Heart right ventricle (tissue), 16 donors: Measurements from ENCODE around the gene KRTAP9-2. TPM values are rescaled to one million over a fixed set of nuclear protein-coding genes. Genes with fewer than 3 reads are reported as not detected.
"Not testable (repeated sequence)": the region's sequence is repeated elsewhere in the genome, so short reads cannot be mapped to it uniquely, and the experiment has no call there.

ENCODE experiments used
- ATAC-seq, 8 donors: fragments of 200-7000 bp; cut with Tn5 transposase; one replicate each; pipeline ENCODE4 v1.9.1; 2020; ENCODE audit warnings: mild to moderate bottlenecking in 8 of 8, moderate library complexity in 8 of 8, moderate number of reproducible peaks in 1 of 8
- DNase-seq, 2 donors: peaks; one replicate each; pipeline ENCODE4 v3.0.0-alpha.2; 2020
- H3K27ac ChIP-seq, 10 donors: fragments of 200-600 bp; sonication (generic) in 2 of 10; one replicate each; pipeline versions ENCODE4 v1.5.0 to v1.8.0; 2020 to 2022; ENCODE audit warnings: mild to moderate bottlenecking in 3 of 10
- H3K27me3 ChIP-seq, 7 donors: fragments of 200-600 bp; one replicate each; pipeline ENCODE4 v1.8.0; 2021 to 2022; ENCODE audit warnings: mild to moderate bottlenecking in 2 of 7
- H3K36me3 ChIP-seq, 9 donors: fragments of 200-600 bp; sonication (generic) in 1 of 9; one replicate each; pipeline versions ENCODE4 v1.5.0 to v1.8.0; 2020 to 2022; ENCODE audit warnings: mild to moderate bottlenecking in 2 of 9
- H3K4me1 ChIP-seq, 9 donors: fragments of 200-600 bp; sonication (generic) in 1 of 9; one replicate each; pipeline versions ENCODE4 v1.5.0 to v1.8.0; 2020 to 2022; ENCODE audit warnings: mild to moderate bottlenecking in 4 of 9
- H3K4me3 ChIP-seq, 10 donors: fragments of 200-600 bp; sonication (generic) in 2 of 10; one replicate each; pipeline versions ENCODE4 v1.5.0 to v1.8.0; 2020 to 2022; ENCODE audit warnings: mild to moderate bottlenecking in 7 of 10, moderate library complexity in 2 of 10
- H3K9me3 ChIP-seq, 11 donors: fragments of 200-600 bp in 10 of 11; sonication (generic) in 2 of 11; one replicate each; pipeline versions ENCODE4 v1.5.0 to v1.8.0; 2013 to 2022; ENCODE audit warnings: mild to moderate bottlenecking in 2 of 11, control low read depth in 1 of 11, moderate library complexity in 1 of 11
- CTCF ChIP-seq, 9 donors: fragments of 200-600 bp; sonication (generic) in 2 of 9; IDR thresholded peaks; one replicate each; pipeline versions ENCODE4 v1.5.0 to v1.8.0; 2021 to 2022; ENCODE audit warnings: antibody characterized with exemption in 9 of 9, mild to moderate bottlenecking in 5 of 9, moderate library complexity in 1 of 9
- WGBS, 2 donors: extraction: QIAGEN DNeasy Blood & Tissue Kit; methylation state at CpG; one replicate each; pipeline ENCODE4 v1.1.7; 2013; ENCODE audit warnings: inconsistent platforms in 1 of 2; 5-methylcytosine and 5-hydroxymethylcytosine counted together
- intact Hi-C, 10 donors: fragments of 100-400 bp; cut with DNase I; formaldehyde crosslinking; loops; one replicate each; pipeline versions ENCODE4 v1.11.1 to v1.14.2; 2022
- polyA plus RNA-seq, 2 donors: library from polyadenylated mRNA; stranded (reverse); fragments of 200-250 nt; gene quantifications; one replicate each; pipeline ENCODE4 v1.2.3, GENCODE V29; 2013
- total RNA-seq, 10 donors: library from RNA; stranded (reverse); fragmentation: NEBNext Ultra II Directional in 3 of 10; extraction: Animal tissue kit (Norgen Biotek cat#: 25700) in 3 of 10; gene quantifications; one replicate each; pipeline versions ENCODE4 v1.2.1 to v1.2.4, GENCODE V29; 2021 to 2023
- donor health status: Arrhythmogenic right ventricular cardiomyopathy.
- donor health status: ischemic (EF 13 %, LVEDD 7.1; RV severe dilation, severe dysfunction).
- donor health status: healthy with polysubstance abuse.
- donor health status: DM: no; HTN: yes; CAD: no.
- donor health status: DM: no; HTN: no; CAD: no.
- donor health status: ischemic (EF 25% LVEDD 6.9; RV normal size, moderate dysfunction).
- donor health status: ischemic (EF 25% LVEDD 5.7; RV mildly dilated, moderate dysfunction).
- donor health status: healthy.
- donor health status: DM: yes; HTN: yes; CAD: no.
- donor health status: Ischemic cardiomyopathy.
- donor health status: ischemic (EF 35%, LVEDD 5.7; RV mildly dilated, moderate dysfunction).
- donor health status: nonischemic (EF 11% LVEDD 7.7; RV severe dilation, severe dysfunction).
- donor health status: DM: yes; HTN: yes; CAD: no.
- donor health status: PGD.
- donor health status: ischemic (EF 29% LVEDD 5.4; RV normal size, mild dysfunction).
- donor health status: nonischemic (EF 23%, LVEDD 6.1; RV moderate dilation, normal function).

Gene KRTAP9-2
- total and polyA plus RNA-seq, 12 donors: not detected

- Histone ChIP-seq H3K4me3 (no peak overlapping the region), H3K27ac (no peak overlapping the region), H3K9me3 (no peaks in the 10 kb centered on the region), H3K4me1 (no peaks in the 10 kb centered on the region), H3K36me3 (no peaks in the 10 kb centered on the region), H3K27me3 (peaks cover 0 to 13% (median 5%) of the 10 kb centered on the region in 7 donors)
- TF ChIP-seq CTCF (IDR thresholded peaks at IDR 0.05): no peak
- no peak for DNase-seq
- 76% methylated on average over 1 of the region's 1 CpG; no CpG with 5 or more reads in 1 of the 2 donors for WGBS, 2 donors
- ATAC-seq: no peak
- intact Hi-C loops: no loop called here
These were observed 45.4 kb downstream of the KRTAP9-2 start for GRCh38 chr17:41271858-41272257.

- H3K27me3 ChIP-seq: peaks cover 0 to 24% (median 16%) of the 10 kb centered on the region in 7 donors
- H3K36me3 ChIP-seq, DNase-seq, H3K9me3 ChIP-seq, ATAC-seq, intact Hi-C loops, H3K4me1 ChIP-seq, H3K4me3 ChIP-seq, H3K27ac ChIP-seq: not testable (repeated sequence)
- WGBS, 2 donors: 68 to 70% methylated on average over 3 of the region's 3 CpGs
These were observed 49.3 kb downstream of the KRTAP9-2 start, which contains the start of gene KRTAP9-7 for GRCh38 chr17:41275648-41276190. KRTAP9-7 (plus strand) TSS chr17:41275698; CDS start chr17:41275698, 0 bp downstream.

Other genes starting within 250 kb of the KRTAP9-2 start
Only the 30 nearest of the 41 such genes appear.
- not detected for gene KRTAP2-1, start 179.3 kb upstream of the KRTAP9-2 start, total RNA-seq
- not detected for gene KRTAP2-1, start 179.3 kb upstream of the KRTAP9-2 start, polyA plus RNA-seq
- not detected for gene KRTAP2-2, start 171.4 kb upstream of the KRTAP9-2 start, total RNA-seq
- not detected for gene KRTAP2-2, start 171.4 kb upstream of the KRTAP9-2 start, polyA plus RNA-seq
- gene KRTAP2-3, start 166.5 kb upstream of the KRTAP9-2 start, total RNA-seq: not detected
- not detected for gene KRTAP2-3, start 166.5 kb upstream of the KRTAP9-2 start, polyA plus RNA-seq
- gene KRTAP2-4, start 160.8 kb upstream of the KRTAP9-2 start, total RNA-seq: not detected
- not detected for gene KRTAP2-4, start 160.8 kb upstream of the KRTAP9-2 start, polyA plus RNA-seq
- not detected for gene KRTAP4-7, start 142.5 kb upstream of the KRTAP9-2 start, total RNA-seq
- not detected for gene KRTAP4-7, start 142.5 kb upstream of the KRTAP9-2 start, polyA plus RNA-seq
- not detected for gene KRTAP4-8, start 128.5 kb upstream of the KRTAP9-2 start, total RNA-seq
- not detected for gene KRTAP4-8, start 128.5 kb upstream of the KRTAP9-2 start, polyA plus RNA-seq
- not detected for gene KRTAP4-16, start 124.4 kb upstream of the KRTAP9-2 start, total RNA-seq
- gene KRTAP4-16, start 124.4 kb upstream of the KRTAP9-2 start, polyA plus RNA-seq: not detected
- gene KRTAP4-9, start 121.3 kb upstream of the KRTAP9-2 start, total RNA-seq: not detected
- not detected for gene KRTAP4-9, start 121.3 kb upstream of the KRTAP9-2 start, polyA plus RNA-seq
- gene KRTAP4-11, start 108.3 kb upstream of the KRTAP9-2 start, total RNA-seq: not detected
- not detected for gene KRTAP4-11, start 108.3 kb upstream of the KRTAP9-2 start, polyA plus RNA-seq
- not detected for gene KRTAP4-12, start 102.5 kb upstream of the KRTAP9-2 start, total RNA-seq
- not detected for gene KRTAP4-12, start 102.5 kb upstream of the KRTAP9-2 start, polyA plus RNA-seq
- gene KRTAP4-6, start 86.1 kb upstream of the KRTAP9-2 start, total RNA-seq: not detected
- not detected for gene KRTAP4-6, start 86.1 kb upstream of the KRTAP9-2 start, polyA plus RNA-seq
- not detected for gene KRTAP4-5, start 76.8 kb upstream of the KRTAP9-2 start, total RNA-seq
- not detected for gene KRTAP4-5, start 76.8 kb upstream of the KRTAP9-2 start, polyA plus RNA-seq
- gene KRTAP4-4, start 65.9 kb upstream of the KRTAP9-2 start, total RNA-seq: not detected
- not detected for gene KRTAP4-4, start 65.9 kb upstream of the KRTAP9-2 start, polyA plus RNA-seq
- gene KRTAP4-3, start 58.4 kb upstream of the KRTAP9-2 start, total RNA-seq: not detected
- not detected for gene KRTAP4-3, start 58.4 kb upstream of the KRTAP9-2 start, polyA plus RNA-seq
- gene KRTAP4-2, start 48.4 kb upstream of the KRTAP9-2 start, total RNA-seq: not detected
- gene KRTAP4-2, start 48.4 kb upstream of the KRTAP9-2 start, polyA plus RNA-seq: not detected
- gene KRTAP4-1, start 41.7 kb upstream of the KRTAP9-2 start, total RNA-seq: not detected
- gene KRTAP4-1, start 41.7 kb upstream of the KRTAP9-2 start, polyA plus RNA-seq: not detected
- not detected for gene KRTAP9-1, start 36.8 kb upstream of the KRTAP9-2 start, total RNA-seq
- gene KRTAP9-1, start 36.8 kb upstream of the KRTAP9-2 start, polyA plus RNA-seq: not detected
- gene KRTAP9-3, start 5.8 kb downstream of the KRTAP9-2 start, total RNA-seq: not detected
- not detected for gene KRTAP9-3, start 5.8 kb downstream of the KRTAP9-2 start, polyA plus RNA-seq
- gene KRTAP9-8, start 11.4 kb downstream of the KRTAP9-2 start, total RNA-seq: not detected
- not detected for gene KRTAP9-8, start 11.4 kb downstream of the KRTAP9-2 start, polyA plus RNA-seq
- gene KRTAP9-4, start 23.0 kb downstream of the KRTAP9-2 start, total RNA-seq: not detected
- not detected for gene KRTAP9-4, start 23.0 kb downstream of the KRTAP9-2 start, polyA plus RNA-seq
- not detected for gene KRTAP9-9, start 28.7 kb downstream of the KRTAP9-2 start, total RNA-seq
- not detected for gene KRTAP9-9, start 28.7 kb downstream of the KRTAP9-2 start, polyA plus RNA-seq
- gene KRTAP9-6, start 38.7 kb downstream of the KRTAP9-2 start, total RNA-seq: not detected
- not detected for gene KRTAP9-6, start 38.7 kb downstream of the KRTAP9-2 start, polyA plus RNA-seq
- gene KRTAP9-7, start 49.0 kb downstream of the KRTAP9-2 start, total RNA-seq: not detected
- gene KRTAP9-7, start 49.0 kb downstream of the KRTAP9-2 start, polyA plus RNA-seq: not detected
- not detected for gene KRTAP29-1, start 76.2 kb downstream of the KRTAP9-2 start, total RNA-seq
- not detected for gene KRTAP29-1, start 76.2 kb downstream of the KRTAP9-2 start, polyA plus RNA-seq
- gene KRTAP16-1, start 82.7 kb downstream of the KRTAP9-2 start, total RNA-seq: not detected
- not detected for gene KRTAP16-1, start 82.7 kb downstream of the KRTAP9-2 start, polyA plus RNA-seq
- not detected for gene KRTAP17-1, start 89.1 kb downstream of the KRTAP9-2 start, total RNA-seq
- not detected for gene KRTAP17-1, start 89.1 kb downstream of the KRTAP9-2 start, polyA plus RNA-seq
- gene KRT33A, start 124.2 kb downstream of the KRTAP9-2 start, total RNA-seq: not detected
- gene KRT33A, start 124.2 kb downstream of the KRTAP9-2 start, polyA plus RNA-seq: not detected
- gene KRT33B, start 143.2 kb downstream of the KRTAP9-2 start, total RNA-seq: not detected
- not detected for gene KRT33B, start 143.2 kb downstream of the KRTAP9-2 start, polyA plus RNA-seq
- not detected for gene KRT34, start 155.7 kb downstream of the KRTAP9-2 start, total RNA-seq
- gene KRT34, start 155.7 kb downstream of the KRTAP9-2 start, polyA plus RNA-seq: not detected
- gene KRT31, start 171.0 kb downstream of the KRTAP9-2 start, total RNA-seq: not detected
- under 1 TPM in 1 of 2 donors, not detected in 1; 0.01 TPM for gene KRT31, start 171.0 kb downstream of the KRTAP9-2 start, polyA plus RNA-seq